HCEC 1CT (cell line): ENCODE measurements around the gene IGFBP3.

Source experiments
- DNase-seq: peaks from one replicate; pipeline ENCODE4 v3.0.0-alpha.2; 2017

IGFBP3 gene

GRCh38 chr7:45872116-45873034 is 48.7 kb downstream of the IGFBP3 start:
- DNase-seq, result no peak

GRCh38 chr7:45869426-45869825 is 51.6 kb downstream of the IGFBP3 start:
- DNase-seq, result peak; percentile 40

- DNase-seq, result no peak
These were observed 53.6 kb downstream of the IGFBP3 start for GRCh38 chr7:45867471-45867870.

- DNase-seq, result no peak
These were observed 55.3 kb downstream of the IGFBP3 start for GRCh38 chr7:45865594-45866410.

GRCh38 chr7:45863715-45864114 is 57.4 kb downstream of the IGFBP3 start:
- DNase-seq, result no peak
